Loucy (cell line): ENCODE measurements around the gene MUS81.
"Not testable (repeated sequence)": the region's sequence is repeated elsewhere in the genome, so short reads cannot be mapped to it uniquely, and the experiment has no call there.

ENCODE experiments used
- EZH2phosphoT487 ChIP-seq: fragments of 200-600 bp; IDR thresholded peaks from 2 replicates; pipeline ENCODE4 v1.6.1; 2018; ENCODE audit warnings: antibody characterized with exemption, mild to moderate bottlenecking, moderate library complexity, borderline replicate concordance
- TF ChIP-seq, protein P1 (sequence below): fragments of 200-600 bp; sonication (generic); conservative IDR thresholded peaks from 2 replicates; pipeline ENCODE4 v1.5.1; 2014; ENCODE audit warnings: mild to moderate bottlenecking, antibody characterized with exemption, low read length

GRCh38 chr11:65892137-65892540 lies 31.9 kb downstream of the MUS81 start:
- TF ChIP-seq, protein P1, sequence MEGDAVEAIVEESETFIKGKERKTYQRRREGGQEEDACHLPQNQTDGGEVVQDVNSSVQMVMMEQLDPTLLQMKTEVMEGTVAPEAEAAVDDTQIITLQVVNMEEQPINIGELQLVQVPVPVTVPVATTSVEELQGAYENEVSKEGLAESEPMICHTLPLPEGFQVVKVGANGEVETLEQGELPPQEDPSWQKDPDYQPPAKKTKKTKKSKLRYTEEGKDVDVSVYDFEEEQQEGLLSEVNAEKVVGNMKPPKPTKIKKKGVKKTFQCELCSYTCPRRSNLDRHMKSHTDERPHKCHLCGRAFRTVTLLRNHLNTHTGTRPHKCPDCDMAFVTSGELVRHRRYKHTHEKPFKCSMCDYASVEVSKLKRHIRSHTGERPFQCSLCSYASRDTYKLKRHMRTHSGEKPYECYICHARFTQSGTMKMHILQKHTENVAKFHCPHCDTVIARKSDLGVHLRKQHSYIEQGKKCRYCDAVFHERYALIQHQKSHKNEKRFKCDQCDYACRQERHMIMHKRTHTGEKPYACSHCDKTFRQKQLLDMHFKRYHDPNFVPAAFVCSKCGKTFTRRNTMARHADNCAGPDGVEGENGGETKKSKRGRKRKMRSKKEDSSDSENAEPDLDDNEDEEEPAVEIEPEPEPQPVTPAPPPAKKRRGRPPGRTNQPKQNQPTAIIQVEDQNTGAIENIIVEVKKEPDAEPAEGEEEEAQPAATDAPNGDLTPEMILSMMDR = not testable (repeated sequence)
- TF ChIP-seq EZH2phosphoT487 = not testable (repeated sequence)
